ENCODE measurements around the gene DGLUCY. TPM values are rescaled to one million over a fixed set of nuclear protein-coding genes. Genes with fewer than 3 reads are reported as not detected.

DGLUCY gene
- polyA plus RNA-seq, 3 donors: 54.9 to 88.4 (median 66.0) TPM

- Histone ChIP-seq H3K27me3 (ENCODE audit: control insufficient read depth in 2 of 2, insufficient read depth in 2 of 2, low read length in 2 of 2) (no peaks in the 10 kb centered on the region), H3K4me1 (ENCODE audit: control insufficient read depth in 1 of 2, insufficient read depth in 2 of 2, low read length in 2 of 2) (no peaks in the 10 kb centered on the region), H3K79me2 (ENCODE audit: insufficient read depth, low read length) (no peaks in the 10 kb centered on the region), H3K4me2 (replicated peaks; ENCODE audit: extremely low read depth, low read length, poor library complexity, severe bottlenecking) (no peak overlapping the region), H3K27ac (ENCODE audit: low read depth in 1 of 2, low read length in 2 of 2) (no peak overlapping the region), H3K9ac (ENCODE audit: insufficient read depth, low read length, poor library complexity, severe bottlenecking) (no peak overlapping the region), H3K36me3 (replicated peaks in 1 of 2; ENCODE audit: control insufficient read depth in 1 of 2, insufficient read depth in 2 of 2, low read length in 2 of 2) (peaks cover 77 to 95% of the 10 kb centered on the region in 2 donors), H4K20me1 (ENCODE audit: insufficient read depth, low read length) (no peaks in the 10 kb centered on the region), H2AFZ (ENCODE audit: insufficient read depth, low read depth, low read length, poor library complexity, severe bottlenecking) (no peak overlapping the region), H3K9me3 (replicated peaks in 1 of 2; ENCODE audit: control insufficient read depth in 1 of 2, insufficient read depth in 1 of 2, low read length in 2 of 2) (no peaks in the 10 kb centered on the region), H3K4me3 (replicated peaks in 1 of 3; ENCODE audit: low read depth in 2 of 3, low read length in 3 of 3) (no peak overlapping the region)
- Mint-ChIP-seq H3K27ac (peak overlapping the region in 1 of 7 donors; percentile 42), H3K27me3 (ENCODE audit: low read depth in 3 of 3) (peaks cover 0 to 2% (median 1%) of the 10 kb centered on the region in 3 donors), H3K9me3 (peaks cover 0 to 1% (median 0%) of the 10 kb centered on the region in 7 donors), H3K36me3 (peaks cover 81 to 90% of the 10 kb centered on the region in 2 donors), H3K4me3 (no peak overlapping the region), H3K4me1 (peaks cover 2% of the 10 kb centered on the region)
- 100% methylated on average over 1 of the region's 4 CpGs for WGBS (ENCODE audit: insufficient coverage)
- intact Hi-C loops (cut with micrococcal nuclease): no loop called here
- no peak for DNase-seq
- TF ChIP-seq CTCF (IDR thresholded peaks at IDR 0.05): no peak
These were observed 104.1 kb downstream of the DGLUCY start for GRCh38 chr14:91218014-91218413.

- Histone ChIP-seq H3K4me3 (replicated peaks in 1 of 3; ENCODE audit: low read depth in 2 of 3, low read length in 3 of 3) (no peak overlapping the region), H2AFZ (ENCODE audit: insufficient read depth, low read depth, low read length, poor library complexity, severe bottlenecking) (no peak overlapping the region), H3K9me3 (replicated peaks in 1 of 2; ENCODE audit: control insufficient read depth in 1 of 2, insufficient read depth in 1 of 2, low read length in 2 of 2) (no peaks in the 10 kb centered on the region), H3K27ac (ENCODE audit: low read depth in 1 of 2, low read length in 2 of 2) (peak overlapping the region in 1 of 2 donors; percentile 14), H3K4me2 (replicated peaks; ENCODE audit: extremely low read depth, low read length, poor library complexity, severe bottlenecking) (no peak overlapping the region), H3K36me3 (replicated peaks in 1 of 2; ENCODE audit: control insufficient read depth in 1 of 2, insufficient read depth in 2 of 2, low read length in 2 of 2) (peaks cover 82 to 96% of the 10 kb centered on the region in 2 donors), H3K4me1 (ENCODE audit: control insufficient read depth in 1 of 2, insufficient read depth in 2 of 2, low read length in 2 of 2) (no peaks in the 10 kb centered on the region), H3K27me3 (ENCODE audit: control insufficient read depth in 2 of 2, insufficient read depth in 2 of 2, low read length in 2 of 2) (no peaks in the 10 kb centered on the region), H4K20me1 (ENCODE audit: insufficient read depth, low read length) (no peaks in the 10 kb centered on the region), H3K79me2 (ENCODE audit: insufficient read depth, low read length) (no peaks in the 10 kb centered on the region), H3K9ac (ENCODE audit: insufficient read depth, low read length, poor library complexity, severe bottlenecking) (no peak overlapping the region)
- Mint-ChIP-seq H3K4me3 (no peak overlapping the region), H3K36me3 (peaks cover 81 to 90% of the 10 kb centered on the region in 2 donors), H3K27ac (peak overlapping the region in 2 of 7 donors; percentile 55 to 67), H3K27me3 (ENCODE audit: low read depth in 3 of 3) (peaks cover 0 to 2% (median 1%) of the 10 kb centered on the region in 3 donors), H3K4me1 (peaks cover 2% of the 10 kb centered on the region), H3K9me3 (peaks cover 0 to 1% (median 0%) of the 10 kb centered on the region in 7 donors)
- intact Hi-C loops (cut with micrococcal nuclease): no loop called here
- 95% methylated on average over 8 of the region's 13 CpGs for WGBS (ENCODE audit: insufficient coverage)
- TF ChIP-seq CTCF (IDR thresholded peaks at IDR 0.05): no peak
- DNase-seq: no peak
These were observed 105.9 kb downstream of the DGLUCY start for GRCh38 chr14:91219517-91220389.
